Fibroblast of skin of left quadriceps (primary cell): ENCODE measurements around the gene TMEM185B.

Source experiments
- DNase-seq, 2 experiments: peaks; one replicate each; pipeline ENCODE4 v3.0.0-alpha.2; 2013; ENCODE audit warnings: low read depth in 2 of 2

TMEM185B gene

GRCh38 chr2:120231974-120232635, 8.9 kb upstream of the TMEM185B start:
- no peak for DNase-seq

DNA sequence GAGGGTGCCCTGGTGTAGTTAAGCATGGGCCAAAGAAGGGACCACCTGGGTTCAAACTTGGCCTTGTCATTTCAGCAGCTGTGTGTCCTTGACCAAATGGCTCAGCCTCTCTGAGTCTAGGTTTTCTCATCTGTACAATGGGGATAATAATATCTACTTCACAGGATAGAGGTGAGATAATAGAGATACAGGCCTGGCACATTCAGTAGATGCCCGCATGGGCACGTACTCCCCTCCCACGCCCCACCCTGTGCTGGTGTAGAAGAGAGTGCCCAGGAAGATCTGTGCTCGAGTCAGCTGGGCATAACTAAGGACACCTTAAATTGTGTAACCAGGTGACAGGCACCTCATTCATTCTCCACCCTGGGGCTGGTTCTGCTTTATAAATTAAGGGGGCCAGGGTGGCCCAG, 8.4 kb upstream of the TMEM185B start:
- no peak for DNase-seq

DNA sequence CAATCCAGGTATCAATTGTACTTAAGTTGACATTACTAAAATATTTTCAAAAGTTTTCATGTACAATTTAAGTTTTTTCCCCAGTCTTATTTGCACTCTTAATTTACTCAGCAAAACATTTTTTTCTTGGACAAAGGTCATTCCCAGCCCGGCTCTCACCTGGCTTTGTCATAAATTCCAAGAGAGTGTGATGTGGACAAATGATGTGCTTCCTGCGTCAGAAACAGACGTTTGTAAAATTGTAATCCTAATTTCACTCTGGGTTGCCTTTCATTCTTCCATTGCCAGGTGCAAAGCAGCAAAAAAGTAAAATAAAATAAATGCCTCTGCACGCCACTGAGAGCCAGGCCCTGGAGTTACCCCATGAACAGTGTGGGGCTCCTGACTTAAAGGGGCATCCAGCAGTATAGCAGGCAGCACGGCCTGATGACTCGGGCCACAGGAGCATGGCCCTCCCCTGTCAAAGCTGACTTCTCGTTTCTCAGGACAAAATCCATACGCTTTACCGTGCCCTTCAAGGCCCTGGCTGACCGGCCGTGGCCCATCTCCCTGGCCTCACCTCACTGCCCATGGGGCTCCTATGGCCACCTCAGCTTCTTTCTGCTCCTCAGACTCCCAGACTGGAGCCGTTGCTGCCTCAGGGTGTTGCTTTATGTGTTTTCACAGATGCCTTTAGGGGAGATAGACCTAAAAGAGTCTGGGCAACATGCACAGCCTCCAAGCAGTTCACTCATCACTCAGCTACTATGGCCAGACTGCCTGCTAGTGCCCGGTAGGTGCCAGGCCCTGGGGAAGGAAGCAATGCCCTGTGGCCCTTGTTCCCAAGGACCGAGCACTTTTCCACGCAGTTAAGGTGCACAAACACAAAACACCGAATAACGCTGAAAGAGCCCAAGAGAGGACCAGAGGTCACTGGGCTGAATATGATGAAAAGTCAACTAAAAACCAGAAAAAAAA, 7.6 kb upstream of the TMEM185B start:
- DNase-seq: no peak

DNA sequence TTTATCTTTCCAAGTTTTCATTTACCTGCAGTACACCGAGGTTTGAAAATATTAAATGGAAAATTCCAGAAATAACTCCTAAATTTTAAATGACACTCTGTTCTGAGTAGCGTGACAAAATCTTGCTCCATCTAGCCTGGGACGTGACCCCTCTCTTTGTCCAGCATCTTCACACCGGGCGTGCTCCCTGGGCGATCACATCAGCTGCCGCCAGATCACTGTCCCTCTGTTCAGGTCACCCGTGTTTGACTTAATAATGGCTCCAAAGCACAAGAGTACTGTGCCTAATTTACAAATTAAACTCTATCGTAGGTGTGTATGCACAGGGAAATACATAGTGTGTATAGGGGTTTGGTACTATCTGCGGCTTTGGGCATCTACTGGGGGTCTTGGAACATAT, 6.1 kb upstream of the TMEM185B start:
- DNase-seq: no peak

GRCh38 chr2:120228503-120228902, 5.3 kb upstream of the TMEM185B start:
- DNase-seq: no peak

DNA sequence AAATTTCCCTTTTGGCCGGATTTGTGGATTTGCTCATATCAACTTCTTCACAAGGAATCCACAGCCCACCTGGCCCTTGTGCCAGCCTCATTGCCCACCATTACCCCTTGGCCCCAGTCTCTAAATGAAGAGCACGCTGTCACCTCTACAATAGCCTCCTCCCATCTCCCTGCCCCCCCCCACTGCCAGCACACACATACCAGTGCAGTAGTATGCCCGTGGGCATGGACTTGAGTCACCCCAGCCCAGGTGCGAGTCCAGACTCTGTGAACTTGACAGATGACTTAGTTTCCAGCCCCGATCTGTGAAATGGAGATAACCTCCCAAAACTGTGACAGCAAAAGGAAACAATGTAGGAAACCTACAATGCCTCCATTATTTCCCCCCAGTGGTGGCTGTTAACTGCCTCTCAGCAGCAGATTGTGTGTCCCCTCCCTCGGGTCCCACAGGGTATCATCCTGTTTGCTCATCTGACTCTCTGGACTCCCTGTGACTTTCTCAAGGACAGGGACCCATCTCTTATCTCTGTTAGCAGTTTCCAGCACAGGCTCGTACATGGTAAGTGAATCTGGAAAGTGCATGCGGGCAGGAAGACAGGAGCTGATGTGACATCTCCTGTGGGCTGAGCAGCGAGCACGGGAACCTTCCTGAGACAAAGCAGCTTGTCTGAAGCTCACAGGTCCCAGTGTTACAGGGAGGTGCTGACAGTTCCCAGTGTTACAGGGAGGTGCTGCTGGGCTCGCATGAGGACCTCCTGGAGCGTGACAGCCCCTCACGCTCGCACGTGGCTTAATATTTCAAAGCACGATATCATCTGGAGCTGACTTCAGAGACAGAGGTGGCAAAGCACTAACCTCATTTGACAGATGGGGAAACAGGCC, 4.2 kb upstream of the TMEM185B start:
- DNase-seq: no peak

GRCh38 chr2:120226316-120226715, 3.1 kb upstream of the TMEM185B start:
- no peak for DNase-seq

GRCh38 chr2:120225549-120226065, 2.4 kb upstream of the TMEM185B start:
- DNase-seq: no peak

- no peak for DNase-seq
Measured at GRCh38 chr2:120224735-120225548, 1.7 kb upstream of the TMEM185B start.

DNA sequence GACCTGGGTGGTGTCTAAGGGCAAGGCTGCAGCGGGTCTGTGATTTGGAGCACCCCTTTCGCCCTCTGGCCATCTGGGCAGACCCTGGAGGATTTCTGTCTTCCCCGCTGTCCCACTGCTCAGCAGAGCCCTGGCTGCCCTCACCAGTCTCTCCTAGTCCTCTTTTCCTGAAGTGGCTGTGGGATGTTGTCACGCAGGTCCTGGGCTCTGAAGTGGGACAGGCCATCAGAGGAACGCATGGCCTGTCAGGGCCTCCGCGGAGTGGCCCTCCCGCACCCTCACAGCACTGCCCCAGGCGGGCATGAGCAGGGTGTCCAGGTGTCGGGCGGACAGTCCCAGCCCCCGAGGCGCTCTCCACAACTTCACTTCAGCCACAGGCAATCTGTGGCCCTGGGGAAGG, 1.1 kb upstream of the TMEM185B start:
- DNase-seq: no peak

DNA sequence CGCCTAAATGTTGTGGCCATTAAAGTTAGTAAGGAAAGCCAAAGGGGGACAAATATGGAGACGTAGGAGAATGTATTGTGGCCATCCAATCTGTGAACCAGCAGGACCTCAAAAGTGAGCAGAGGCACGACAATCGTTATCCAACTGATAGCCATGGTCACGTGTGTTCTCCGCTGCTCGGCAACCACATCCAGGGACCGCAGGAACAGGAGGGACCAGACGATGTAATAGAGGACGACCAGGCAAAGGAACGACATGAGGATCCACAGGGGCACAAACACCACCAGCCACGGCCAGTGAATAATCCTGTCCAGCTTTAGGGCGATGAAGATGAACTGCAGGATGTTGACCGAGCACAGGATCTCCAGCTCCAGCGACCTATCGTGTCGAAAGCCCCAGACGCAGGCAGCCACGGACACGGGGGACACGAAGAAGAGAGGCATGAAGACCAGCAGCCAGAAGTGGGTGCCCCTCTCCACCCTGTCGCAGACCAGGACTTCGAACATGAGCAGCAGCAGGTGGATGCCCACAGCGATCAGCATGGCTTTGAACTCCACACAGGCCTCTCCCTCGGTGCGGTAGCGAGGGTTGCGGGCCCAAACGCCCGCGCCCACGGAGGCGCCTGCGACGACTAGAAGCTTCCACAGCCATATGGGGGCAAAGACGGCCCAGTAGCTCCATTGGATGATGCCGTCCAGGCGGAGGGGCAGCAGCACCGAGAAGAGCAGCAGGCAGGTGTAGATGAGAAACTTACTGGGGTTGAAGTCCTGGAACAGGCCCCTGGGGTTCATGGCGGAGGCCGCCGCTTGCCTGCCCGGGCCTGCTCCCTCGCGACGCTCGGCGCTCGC, 790 bp downstream of the TMEM185B start:
- DNase-seq: no peak

- no peak for DNase-seq
Measured at GRCh38 chr2:120221616-120222015, 1.6 kb downstream of the TMEM185B start.

DNA sequence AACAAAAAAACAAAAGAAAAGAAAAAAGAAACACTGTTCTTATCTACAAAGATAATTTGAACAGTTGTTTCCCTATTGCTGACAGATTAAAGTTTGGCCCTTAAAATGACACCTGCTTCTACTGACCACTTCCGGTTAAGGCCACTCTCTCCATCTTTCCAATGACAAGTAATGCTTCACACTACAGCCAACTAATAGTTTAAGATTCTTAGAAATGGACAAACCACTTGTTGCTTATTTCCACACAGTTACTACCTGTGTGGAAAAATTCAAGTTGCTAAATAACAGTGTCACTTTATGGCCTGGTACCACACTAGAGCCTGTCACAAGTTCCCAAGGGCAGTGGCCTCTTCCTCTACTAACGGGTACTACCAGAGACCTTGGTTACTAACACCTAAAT, 2.4 kb downstream of the TMEM185B start:
- no peak for DNase-seq

- no peak for DNase-seq
Measured at GRCh38 chr2:120219766-120220165, 3.4 kb downstream of the TMEM185B start.

DNA sequence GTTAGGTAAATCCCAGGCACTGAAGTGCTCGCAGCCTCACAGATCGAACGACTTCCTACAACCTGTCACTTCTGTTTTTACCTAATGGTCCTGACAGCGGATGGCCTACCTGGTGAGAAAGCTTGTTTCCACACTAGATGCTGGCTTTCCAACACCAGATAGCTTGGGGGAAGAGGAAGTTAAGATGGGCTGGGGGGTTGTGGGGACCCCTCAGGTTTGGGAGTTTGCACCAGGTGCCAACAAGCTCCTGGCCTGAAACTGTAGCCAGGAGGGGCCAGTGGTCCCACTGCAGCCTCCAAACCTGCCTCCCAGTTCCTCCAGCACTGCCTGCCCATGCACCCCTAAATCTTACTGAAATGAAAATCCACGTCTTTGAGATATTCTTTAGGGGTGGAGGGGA, 3.9 kb downstream of the TMEM185B start:
- no peak for DNase-seq

- DNase-seq: no peak
Measured at GRCh38 chr2:120218181-120218580, 5.0 kb downstream of the TMEM185B start.

DNA sequence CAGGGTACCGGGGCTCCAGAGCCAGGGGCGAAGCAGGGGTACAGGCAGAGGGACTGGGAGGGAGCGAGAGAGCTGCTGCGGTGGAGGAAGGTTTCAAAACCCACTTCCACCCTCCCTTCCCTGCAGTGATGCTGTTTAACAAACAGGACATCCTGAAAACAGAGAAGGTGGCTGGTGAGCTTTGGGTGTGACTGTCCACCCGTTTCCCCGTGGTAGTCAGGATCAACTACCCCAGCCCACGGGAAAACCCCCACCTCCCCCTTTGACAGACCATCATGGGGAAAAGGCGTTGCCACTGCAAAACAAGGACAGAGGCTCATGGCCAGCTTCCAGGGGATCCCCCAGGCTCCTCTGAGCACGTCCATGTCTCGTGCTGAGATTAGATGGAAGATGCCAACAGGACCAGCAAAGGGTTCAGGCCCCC, 12.9 kb downstream of the TMEM185B start:
- DNase-seq: no peak

GRCh38 chr2:120209427-120210269, 13.6 kb downstream of the TMEM185B start:
- DNase-seq: no peak
